A549 treated with CORT108297 at 1 μM for 4 hours (cell line): ENCODE data around the gene FSCB. TPM values are rescaled to one million over a fixed set of nuclear protein-coding genes. Genes with fewer than 3 reads are reported as not detected.

Experiments
- total RNA-seq: library from RNA; stranded (reverse); fragments of 200-300 nt; extraction: Qiagen RNA extraction; gene quantifications from 5 replicates; pipeline ENCODE4 v1.2.3, GENCODE V29; 2022

FSCB gene
- not detected in 5 replicates for total RNA-seq

GRCh38 chr14:44507183-44507582 is at the start of gene FSCB:
Gene FSCB (minus strand): TSS chr14:44507283. CDS start chr14:44506987, 296 bp downstream.

